ENCODE data around the gene RCOR1.

RCOR1 gene

GRCh38 chr14:102603293-102603907, 11.0 kb downstream of the RCOR1 start:
- H3K4ac ChIP-seq (ENCODE audit: low read depth, low read length): no peak overlapping the region
- H2AK5ac ChIP-seq (ENCODE audit: low read length): no peak overlapping the region
- no peak overlapping the region for H3K4me3 ChIP-seq (ENCODE audit: low read length)
- H3K36me3 ChIP-seq (ENCODE audit: control insufficient read depth, insufficient read depth, low read length): no peaks in the 10 kb centered on the region
- H3K27ac ChIP-seq (ENCODE audit: low read depth, low read length): no peak overlapping the region
- no peak overlapping the region for H3K56ac ChIP-seq (ENCODE audit: low read length)
- no peak overlapping the region for H3K23ac ChIP-seq (ENCODE audit: low read length)
- peaks cover 71% of the 10 kb centered on the region for H3K79me2 ChIP-seq (ENCODE audit: control insufficient read depth, insufficient read depth, low read length)
- no peak overlapping the region for H4K5ac ChIP-seq (ENCODE audit: low read length)
- no peak overlapping the region for H3K9ac ChIP-seq (ENCODE audit: low read length)
- no peak overlapping the region for H2BK120ac ChIP-seq (ENCODE audit: low read depth, low read length)
- H3K18ac ChIP-seq (ENCODE audit: low read length): no peak overlapping the region
- peaks cover 6% of the 10 kb centered on the region for H3K79me1 ChIP-seq (ENCODE audit: low read length)
- H4K8ac ChIP-seq (ENCODE audit: low read depth, low read length): no peak overlapping the region
- no peak overlapping the region for H2BK5ac ChIP-seq (ENCODE audit: low read length)
- H2BK15ac ChIP-seq (replicated peaks; ENCODE audit: low read depth): no peak overlapping the region
- H3K27me3 ChIP-seq (ENCODE audit: insufficient read depth, low read length, poor library complexity): no peaks in the 10 kb centered on the region
- no peak overlapping the region for H3K4me2 ChIP-seq (ENCODE audit: low read length)
- DNase-seq: no peak
- no CpG with 5 or more reads among the region's 4 CpGs for WGBS (ENCODE audit: extremely low coverage, insufficient coverage, low lambda C conversion rate)
- no peaks in the 10 kb centered on the region for H3K4me1 ChIP-seq (ENCODE audit: control insufficient read depth, low read depth, low read length)

GRCh38 chr14:102604183-102604582, 11.7 kb downstream of the RCOR1 start:
- no peak overlapping the region for H3K9ac ChIP-seq (ENCODE audit: low read length)
- no CpG with 5 or more reads among the region's 2 CpGs for WGBS (ENCODE audit: extremely low coverage, insufficient coverage, low lambda C conversion rate)
- no peak overlapping the region for H3K27ac ChIP-seq (ENCODE audit: low read depth, low read length)
- no peak overlapping the region for H3K4ac ChIP-seq (ENCODE audit: low read depth, low read length)
- no peak overlapping the region for H3K4me3 ChIP-seq (ENCODE audit: low read length)
- H3K27me3 ChIP-seq (ENCODE audit: insufficient read depth, low read length, poor library complexity): no peaks in the 10 kb centered on the region
- no peak overlapping the region for H2BK120ac ChIP-seq (ENCODE audit: low read depth, low read length)
- no peak overlapping the region for H3K18ac ChIP-seq (ENCODE audit: low read length)
- H3K23ac ChIP-seq (ENCODE audit: low read length): no peak overlapping the region
- H2AK5ac ChIP-seq (ENCODE audit: low read length): no peak overlapping the region
- H3K36me3 ChIP-seq (ENCODE audit: control insufficient read depth, insufficient read depth, low read length): no peaks in the 10 kb centered on the region
- peak overlapping the region; percentile 7 for H3K56ac ChIP-seq (ENCODE audit: low read length)
- H3K4me1 ChIP-seq (ENCODE audit: control insufficient read depth, low read depth, low read length): no peaks in the 10 kb centered on the region
- no peak overlapping the region for H2BK5ac ChIP-seq (ENCODE audit: low read length)
- no peak overlapping the region for H4K5ac ChIP-seq (ENCODE audit: low read length)
- H4K8ac ChIP-seq (ENCODE audit: low read depth, low read length): no peak overlapping the region
- no peak for DNase-seq
- H3K79me2 ChIP-seq (ENCODE audit: control insufficient read depth, insufficient read depth, low read length): peaks cover 72% of the 10 kb centered on the region
- H3K79me1 ChIP-seq (ENCODE audit: low read length): peaks cover 6% of the 10 kb centered on the region
- H3K4me2 ChIP-seq (ENCODE audit: low read length): no peak overlapping the region
- H2BK15ac ChIP-seq (replicated peaks; ENCODE audit: low read depth): no peak overlapping the region

GRCh38 chr14:102605029-102605428, 12.6 kb downstream of the RCOR1 start:
- no peak overlapping the region for H3K4me2 ChIP-seq (ENCODE audit: low read length)
- no peaks in the 10 kb centered on the region for H3K36me3 ChIP-seq (ENCODE audit: control insufficient read depth, insufficient read depth, low read length)
- H3K18ac ChIP-seq (ENCODE audit: low read length): no peak overlapping the region
- no peaks in the 10 kb centered on the region for H3K4me1 ChIP-seq (ENCODE audit: control insufficient read depth, low read depth, low read length)
- H2AK5ac ChIP-seq (ENCODE audit: low read length): no peak overlapping the region
- no peaks in the 10 kb centered on the region for H3K27me3 ChIP-seq (ENCODE audit: insufficient read depth, low read length, poor library complexity)
- peaks cover 76% of the 10 kb centered on the region for H3K79me2 ChIP-seq (ENCODE audit: control insufficient read depth, insufficient read depth, low read length)
- H4K5ac ChIP-seq (ENCODE audit: low read length): no peak overlapping the region
- no peak overlapping the region for H3K27ac ChIP-seq (ENCODE audit: low read depth, low read length)
- WGBS (ENCODE audit: extremely low coverage, insufficient coverage, low lambda C conversion rate): no CpG with 5 or more reads among the region's 2 CpGs
- H3K79me1 ChIP-seq (ENCODE audit: low read length): peaks cover 6% of the 10 kb centered on the region
- no peak overlapping the region for H3K56ac ChIP-seq (ENCODE audit: low read length)
- no peak overlapping the region for H3K4ac ChIP-seq (ENCODE audit: low read depth, low read length)
- H2BK5ac ChIP-seq (ENCODE audit: low read length): no peak overlapping the region
- H3K9ac ChIP-seq (ENCODE audit: low read length): no peak overlapping the region
- no peak overlapping the region for H3K23ac ChIP-seq (ENCODE audit: low read length)
- H2BK120ac ChIP-seq (ENCODE audit: low read depth, low read length): no peak overlapping the region
- H2BK15ac ChIP-seq (replicated peaks; ENCODE audit: low read depth): no peak overlapping the region
- DNase-seq: no peak
- no peak overlapping the region for H3K4me3 ChIP-seq (ENCODE audit: low read length)
- H4K8ac ChIP-seq (ENCODE audit: low read depth, low read length): no peak overlapping the region

- no peak overlapping the region for H3K4me3 ChIP-seq (ENCODE audit: low read length)
- no peaks in the 10 kb centered on the region for H3K36me3 ChIP-seq (ENCODE audit: control insufficient read depth, insufficient read depth, low read length)
- H3K79me1 ChIP-seq (ENCODE audit: low read length): peaks cover 6% of the 10 kb centered on the region
- no peak overlapping the region for H3K4ac ChIP-seq (ENCODE audit: low read depth, low read length)
- no peak overlapping the region for H3K27ac ChIP-seq (ENCODE audit: low read depth, low read length)
- H3K27me3 ChIP-seq (ENCODE audit: insufficient read depth, low read length, poor library complexity): no peaks in the 10 kb centered on the region
- peaks cover 81% of the 10 kb centered on the region for H3K79me2 ChIP-seq (ENCODE audit: control insufficient read depth, insufficient read depth, low read length)
- no peak overlapping the region for H2BK5ac ChIP-seq (ENCODE audit: low read length)
- no peak overlapping the region for H4K8ac ChIP-seq (ENCODE audit: low read depth, low read length)
- no peak overlapping the region for H3K23ac ChIP-seq (ENCODE audit: low read length)
- H2AK5ac ChIP-seq (ENCODE audit: low read length): no peak overlapping the region
- no peak overlapping the region for H3K4me2 ChIP-seq (ENCODE audit: low read length)
- H2BK15ac ChIP-seq (replicated peaks; ENCODE audit: low read depth): no peak overlapping the region
- no peak overlapping the region for H4K5ac ChIP-seq (ENCODE audit: low read length)
- no peaks in the 10 kb centered on the region for H3K4me1 ChIP-seq (ENCODE audit: control insufficient read depth, low read depth, low read length)
- no peak overlapping the region for H3K56ac ChIP-seq (ENCODE audit: low read length)
- no peak overlapping the region for H3K18ac ChIP-seq (ENCODE audit: low read length)
- no peak for DNase-seq
- WGBS (ENCODE audit: extremely low coverage, insufficient coverage, low lambda C conversion rate): no CpG with 5 or more reads among the region's 4 CpGs
- no peak overlapping the region for H2BK120ac ChIP-seq (ENCODE audit: low read depth, low read length)
- no peak overlapping the region for H3K9ac ChIP-seq (ENCODE audit: low read length)
Measured at GRCh38 chr14:102606296-102606695, 13.8 kb downstream of the RCOR1 start.

GRCh38 chr14:102608064-102608446, 15.6 kb downstream of the RCOR1 start:
- H2BK5ac ChIP-seq (ENCODE audit: low read length): no peak overlapping the region
- no peak overlapping the region for H3K9ac ChIP-seq (ENCODE audit: low read length)
- H3K56ac ChIP-seq (ENCODE audit: low read length): no peak overlapping the region
- H3K4me2 ChIP-seq (ENCODE audit: low read length): no peak overlapping the region
- H3K4me1 ChIP-seq (ENCODE audit: control insufficient read depth, low read depth, low read length): no peaks in the 10 kb centered on the region
- H2BK120ac ChIP-seq (ENCODE audit: low read depth, low read length): no peak overlapping the region
- WGBS (ENCODE audit: extremely low coverage, insufficient coverage, low lambda C conversion rate): no CpG with 5 or more reads among the region's 4 CpGs
- no peaks in the 10 kb centered on the region for H3K27me3 ChIP-seq (ENCODE audit: insufficient read depth, low read length, poor library complexity)
- no peak overlapping the region for H3K23ac ChIP-seq (ENCODE audit: low read length)
- H3K4ac ChIP-seq (ENCODE audit: low read depth, low read length): no peak overlapping the region
- peaks cover 8% of the 10 kb centered on the region for H3K79me1 ChIP-seq (ENCODE audit: low read length)
- H4K5ac ChIP-seq (ENCODE audit: low read length): no peak overlapping the region
- DNase-seq: no peak
- no peaks in the 10 kb centered on the region for H3K36me3 ChIP-seq (ENCODE audit: control insufficient read depth, insufficient read depth, low read length)
- no peak overlapping the region for H2BK15ac ChIP-seq (replicated peaks; ENCODE audit: low read depth)
- no peak overlapping the region for H4K8ac ChIP-seq (ENCODE audit: low read depth, low read length)
- H3K18ac ChIP-seq (ENCODE audit: low read length): no peak overlapping the region
- H3K4me3 ChIP-seq (ENCODE audit: low read length): no peak overlapping the region
- H3K27ac ChIP-seq (ENCODE audit: low read depth, low read length): no peak overlapping the region
- no peak overlapping the region for H2AK5ac ChIP-seq (ENCODE audit: low read length)
- H3K79me2 ChIP-seq (ENCODE audit: control insufficient read depth, insufficient read depth, low read length): peaks cover 83% of the 10 kb centered on the region

Data from mesendoderm (in vitro differentiated cells).